WERI-Rb-1 (cell line): ENCODE data around the gene SPDYE1.
A peak's percentile ranks its signal among the peaks of the same experiment; 100 is the strongest.
"Not testable (repeated sequence)": the region's sequence is repeated elsewhere in the genome, so short reads cannot be mapped to it uniquely, and the experiment has no call there.

Source experiments
- DNase-seq: peaks from one replicate; pipeline ENCODE4 v3.0.0-alpha.2; 2020
- H3K27ac ChIP-seq: fragments of 250-450 bp; sonication (Bioruptor Pico); 2 replicates; pipeline ENCODE4 v1.5.1; 2020; ENCODE audit warnings: mild to moderate bottlenecking, moderate library complexity
- H3K27me3 ChIP-seq: fragments of 250-450 bp; sonication (Bioruptor Pico); 2 replicates; pipeline ENCODE4 v1.5.1; 2021; ENCODE audit warnings: mild to moderate bottlenecking, low read depth, moderate library complexity; ENCODE audit not compliant: insufficient read depth, severe bottlenecking
- H3K36me3 ChIP-seq: fragments of 250-450 bp; sonication (Bioruptor Pico); 2 replicates; pipeline ENCODE4 v1.5.1; 2020; ENCODE audit warnings: mild to moderate bottlenecking, moderate library complexity
- H3K4me3 ChIP-seq: 2 replicates; pipeline ENCODE4 v1.5.1; 2011; ENCODE audit warnings: low read depth, mild to moderate bottlenecking, control low read depth, low read length
- H3K9me3 ChIP-seq: fragments of 250-450 bp; sonication (Bioruptor Pico); 2 replicates; pipeline ENCODE4 v1.5.1; 2021; ENCODE audit warnings: mild to moderate bottlenecking, moderate library complexity; ENCODE audit not compliant: severe bottlenecking
- TF ChIP-seq, protein P1 (sequence below): IDR thresholded peaks from 2 replicates; pipeline ENCODE4 v1.5.1; 2011; ENCODE audit warnings: low read depth, mild to moderate bottlenecking, control low read depth, inconsistent platforms, low read length

Gene SPDYE1, protein sequence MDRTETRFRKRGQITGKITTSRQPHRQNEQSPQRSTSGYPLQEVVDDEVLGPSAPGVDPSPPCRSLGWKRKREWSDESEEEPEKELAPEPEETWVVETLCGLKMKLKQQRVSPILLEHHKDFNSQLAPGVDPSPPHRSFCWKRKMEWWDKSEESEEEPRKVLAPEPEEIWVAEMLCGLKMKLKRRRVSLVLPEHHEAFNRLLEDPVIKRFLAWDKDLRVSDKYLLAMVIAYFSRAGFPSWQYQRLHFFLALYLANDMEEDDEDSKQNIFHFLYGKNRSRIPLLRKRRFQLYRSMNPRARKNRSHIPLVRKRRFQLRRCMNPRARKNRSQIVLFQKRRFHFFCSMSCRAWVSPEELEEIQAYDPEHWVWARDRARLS

DNA sequence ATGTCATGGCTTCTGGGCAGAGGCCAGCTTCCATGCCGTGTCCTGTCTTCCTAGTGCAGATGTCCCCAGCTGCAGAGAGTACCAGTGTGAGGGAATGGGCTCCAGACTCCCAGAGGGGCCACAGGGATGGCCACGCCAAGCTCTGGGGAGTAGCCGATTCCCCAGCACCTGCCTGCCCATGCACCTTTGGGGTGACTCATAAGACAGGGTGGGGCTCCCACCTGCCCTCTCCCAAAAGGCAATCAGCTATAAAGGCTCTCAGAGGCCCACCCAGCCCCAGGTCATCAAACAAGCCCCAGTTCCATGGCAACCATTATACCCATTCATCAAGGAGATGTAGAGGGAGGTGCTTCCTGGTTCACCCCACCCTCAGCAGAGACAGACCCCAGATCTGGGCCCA is at the start of gene SPDYE1:
SPDYE1 (plus strand) TSS at position 366 of the 400 bp plus-strand sequence. CDS start 2,053 bp downstream, outside the sequence.
- not testable (repeated sequence) for H3K27me3 ChIP-seq, H3K4me3 ChIP-seq, H3K27ac ChIP-seq, DNase-seq, H3K9me3 ChIP-seq, H3K36me3 ChIP-seq

DNA sequence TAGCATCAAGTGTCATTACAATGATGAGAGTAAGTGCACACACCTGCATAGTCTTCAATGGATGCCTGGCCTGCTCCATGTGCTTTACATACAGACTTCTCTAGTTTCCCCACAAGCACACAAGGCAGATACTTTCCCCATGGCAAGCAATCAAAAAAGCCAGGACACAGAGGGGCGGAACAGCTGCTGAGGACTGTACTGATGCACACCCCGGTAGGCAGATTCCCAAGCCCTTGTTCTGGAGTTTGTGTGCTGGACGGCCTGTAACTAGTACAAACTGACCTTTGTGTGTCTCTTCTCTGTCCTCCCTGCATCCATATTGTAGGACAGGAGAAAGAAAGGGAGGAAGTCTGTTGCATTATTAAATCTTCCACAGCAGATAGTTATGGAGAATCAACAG is 45.7 kb upstream of the SPDYE1 start:
- no peak overlapping the region for H3K27ac ChIP-seq
- no peak for DNase-seq

DNA sequence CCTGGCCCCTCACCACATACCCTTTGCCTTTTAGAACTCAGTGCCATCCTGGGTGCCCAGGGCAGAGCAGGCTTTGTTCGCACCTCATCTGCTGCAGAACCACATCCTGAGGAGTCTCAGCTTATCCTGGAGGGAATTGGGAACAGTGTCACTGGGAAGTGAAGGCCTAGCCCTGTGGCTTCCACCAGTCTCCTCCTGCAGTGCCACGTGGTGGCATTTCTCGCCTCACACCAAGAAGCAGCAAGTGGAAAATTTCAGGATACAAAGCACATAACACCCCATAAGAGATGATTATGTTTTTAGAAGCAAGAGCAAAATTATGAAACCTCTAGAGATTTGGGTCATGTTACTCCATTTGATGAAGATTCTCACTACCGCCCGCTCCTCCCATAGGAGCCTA is 44.6 kb upstream of the SPDYE1 start:
- TF ChIP-seq, protein P1, sequence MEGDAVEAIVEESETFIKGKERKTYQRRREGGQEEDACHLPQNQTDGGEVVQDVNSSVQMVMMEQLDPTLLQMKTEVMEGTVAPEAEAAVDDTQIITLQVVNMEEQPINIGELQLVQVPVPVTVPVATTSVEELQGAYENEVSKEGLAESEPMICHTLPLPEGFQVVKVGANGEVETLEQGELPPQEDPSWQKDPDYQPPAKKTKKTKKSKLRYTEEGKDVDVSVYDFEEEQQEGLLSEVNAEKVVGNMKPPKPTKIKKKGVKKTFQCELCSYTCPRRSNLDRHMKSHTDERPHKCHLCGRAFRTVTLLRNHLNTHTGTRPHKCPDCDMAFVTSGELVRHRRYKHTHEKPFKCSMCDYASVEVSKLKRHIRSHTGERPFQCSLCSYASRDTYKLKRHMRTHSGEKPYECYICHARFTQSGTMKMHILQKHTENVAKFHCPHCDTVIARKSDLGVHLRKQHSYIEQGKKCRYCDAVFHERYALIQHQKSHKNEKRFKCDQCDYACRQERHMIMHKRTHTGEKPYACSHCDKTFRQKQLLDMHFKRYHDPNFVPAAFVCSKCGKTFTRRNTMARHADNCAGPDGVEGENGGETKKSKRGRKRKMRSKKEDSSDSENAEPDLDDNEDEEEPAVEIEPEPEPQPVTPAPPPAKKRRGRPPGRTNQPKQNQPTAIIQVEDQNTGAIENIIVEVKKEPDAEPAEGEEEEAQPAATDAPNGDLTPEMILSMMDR: no peak
- Histone ChIP-seq H3K4me3 (no peak overlapping the region), H3K27me3 (no peaks in the 10 kb centered on the region), H3K27ac (peak overlapping the region; percentile 78; the same call in 1 of the 2 replicates), H3K36me3 (peaks cover 4% of the 10 kb centered on the region), H3K9me3 (no peaks in the 10 kb centered on the region)
- DNase-seq: no peak

More for the DNA sequence above, 45.7 kb upstream of the SPDYE1 start:
- Histone ChIP-seq H3K4me3 (no peak overlapping the region), H3K27me3 (no peaks in the 10 kb centered on the region), H3K36me3 (peaks cover 8% of the 10 kb centered on the region), H3K9me3 (peaks cover 2% of the 10 kb centered on the region)
- TF ChIP-seq, protein P1: no peak

DNA sequence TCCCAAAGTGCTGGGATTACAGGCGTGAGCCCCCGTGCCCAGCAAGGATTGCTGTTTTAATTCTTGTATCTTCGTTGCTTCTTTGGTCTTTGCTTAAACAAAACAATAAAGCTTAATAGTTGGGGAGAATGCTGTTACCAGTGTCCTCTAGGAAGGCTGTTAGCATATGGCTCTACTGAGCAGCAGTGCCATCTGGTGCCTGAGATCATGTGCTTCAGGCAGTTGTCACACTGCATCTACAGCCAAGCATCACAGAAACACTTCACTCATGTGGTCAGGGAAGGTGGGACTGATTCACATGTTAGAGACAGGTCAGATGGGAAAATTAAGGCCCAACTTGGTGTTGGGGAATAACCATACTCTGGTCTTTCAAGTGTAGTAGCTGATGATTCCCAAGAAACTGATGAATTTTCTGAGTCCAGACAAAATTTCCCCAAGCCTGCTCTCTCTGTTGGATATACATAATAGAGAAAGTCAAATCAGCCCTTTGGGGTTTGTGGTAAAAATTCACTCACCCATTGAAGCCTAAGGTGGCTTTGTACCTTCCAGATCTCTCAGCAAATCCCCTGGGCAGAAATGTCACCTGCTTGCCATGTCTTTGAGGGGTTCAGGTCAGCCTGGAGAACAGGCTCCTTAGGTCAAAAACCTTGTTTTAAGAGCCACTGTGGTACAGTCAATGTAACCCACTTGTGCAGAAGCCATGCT is 43.0 kb upstream of the SPDYE1 start:
- TF ChIP-seq, protein P1: peak; percentile 83
- Histone ChIP-seq H3K27ac (peak overlapping the region; percentile 78), H3K36me3 (peaks cover 4% of the 10 kb centered on the region), H3K9me3 (no peaks in the 10 kb centered on the region), H3K4me3 (no peak overlapping the region), H3K27me3 (no peaks in the 10 kb centered on the region)
- DNase-seq: peak; percentile 75

DNA sequence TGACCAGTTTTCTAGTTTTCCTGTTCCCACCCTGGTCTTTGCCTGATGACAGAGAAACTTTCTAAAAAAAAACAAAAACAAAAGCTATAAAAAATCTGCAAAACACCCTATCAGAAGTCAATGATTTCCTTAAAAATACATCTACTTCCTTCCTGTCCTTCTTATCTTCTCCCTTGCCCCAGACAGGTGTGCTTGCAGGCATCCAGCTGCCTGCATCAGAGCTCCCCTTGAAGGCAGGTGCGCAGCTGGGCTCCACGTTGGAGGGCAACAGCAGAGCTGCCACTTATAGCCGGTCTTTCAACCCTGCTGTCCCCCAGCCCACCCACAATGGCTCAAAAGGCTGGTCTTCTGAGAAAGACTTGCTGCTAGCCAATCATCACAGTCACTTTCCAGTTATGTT is 41.7 kb upstream of the SPDYE1 start:
- TF ChIP-seq, protein P1: no peak
- Histone ChIP-seq H3K36me3 (peaks cover 9% of the 10 kb centered on the region), H3K9me3 (no peaks in the 10 kb centered on the region), H3K27me3 (no peaks in the 10 kb centered on the region), H3K4me3 (no peak overlapping the region), H3K27ac (no peak overlapping the region)
- no peak for DNase-seq

DNA sequence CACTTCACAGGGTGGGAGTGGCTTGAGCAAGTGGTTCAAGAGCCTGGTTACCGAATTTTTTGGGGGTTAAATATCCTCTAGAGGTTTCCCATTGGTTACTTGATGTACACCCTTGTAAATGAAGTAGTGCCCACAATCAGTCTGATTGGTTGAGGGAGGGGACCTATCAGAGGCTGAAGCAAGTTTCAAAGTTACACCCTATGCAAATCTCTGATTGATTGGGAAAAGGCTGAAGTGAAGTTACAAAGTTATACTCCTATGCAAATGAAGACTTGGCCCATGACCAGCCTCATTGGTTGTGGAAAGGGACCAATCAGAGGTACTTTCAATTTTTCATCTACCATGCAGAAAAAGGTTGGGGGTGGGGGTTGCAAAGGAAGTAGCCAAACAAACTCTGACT is 36.8 kb upstream of the SPDYE1 start:
- Histone ChIP-seq H3K9me3 (no peaks in the 10 kb centered on the region), H3K27me3 (no peaks in the 10 kb centered on the region), H3K4me3 (no peak overlapping the region), H3K36me3 (peaks cover 5% of the 10 kb centered on the region; the same call in 1 of the 2 replicates), H3K27ac (no peak overlapping the region)
- no peak for DNase-seq
- TF ChIP-seq, protein P1: no peak

DNA sequence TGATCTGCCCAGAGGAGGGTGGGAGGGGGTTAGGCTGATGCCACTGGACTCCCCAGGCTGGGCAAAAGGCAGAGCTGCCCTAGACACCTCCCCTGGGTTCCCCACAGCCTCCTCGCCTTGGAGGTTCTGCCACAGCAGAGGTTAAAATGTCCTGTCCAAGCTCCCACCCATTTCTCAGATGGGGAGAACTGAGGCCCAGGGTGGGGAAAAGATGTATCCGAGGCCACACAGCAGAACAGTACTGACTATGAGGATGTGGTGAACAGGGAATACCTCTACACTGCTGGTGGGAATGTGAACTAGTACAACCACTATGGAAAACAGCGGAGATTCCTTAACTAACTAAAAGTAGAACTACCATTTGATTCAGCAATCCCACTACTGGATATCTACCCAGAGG is 31.3 kb upstream of the SPDYE1 start:
- not testable (repeated sequence) for DNase-seq, H3K27me3 ChIP-seq, H3K36me3 ChIP-seq, H3K4me3 ChIP-seq, H3K9me3 ChIP-seq, H3K27ac ChIP-seq

DNA sequence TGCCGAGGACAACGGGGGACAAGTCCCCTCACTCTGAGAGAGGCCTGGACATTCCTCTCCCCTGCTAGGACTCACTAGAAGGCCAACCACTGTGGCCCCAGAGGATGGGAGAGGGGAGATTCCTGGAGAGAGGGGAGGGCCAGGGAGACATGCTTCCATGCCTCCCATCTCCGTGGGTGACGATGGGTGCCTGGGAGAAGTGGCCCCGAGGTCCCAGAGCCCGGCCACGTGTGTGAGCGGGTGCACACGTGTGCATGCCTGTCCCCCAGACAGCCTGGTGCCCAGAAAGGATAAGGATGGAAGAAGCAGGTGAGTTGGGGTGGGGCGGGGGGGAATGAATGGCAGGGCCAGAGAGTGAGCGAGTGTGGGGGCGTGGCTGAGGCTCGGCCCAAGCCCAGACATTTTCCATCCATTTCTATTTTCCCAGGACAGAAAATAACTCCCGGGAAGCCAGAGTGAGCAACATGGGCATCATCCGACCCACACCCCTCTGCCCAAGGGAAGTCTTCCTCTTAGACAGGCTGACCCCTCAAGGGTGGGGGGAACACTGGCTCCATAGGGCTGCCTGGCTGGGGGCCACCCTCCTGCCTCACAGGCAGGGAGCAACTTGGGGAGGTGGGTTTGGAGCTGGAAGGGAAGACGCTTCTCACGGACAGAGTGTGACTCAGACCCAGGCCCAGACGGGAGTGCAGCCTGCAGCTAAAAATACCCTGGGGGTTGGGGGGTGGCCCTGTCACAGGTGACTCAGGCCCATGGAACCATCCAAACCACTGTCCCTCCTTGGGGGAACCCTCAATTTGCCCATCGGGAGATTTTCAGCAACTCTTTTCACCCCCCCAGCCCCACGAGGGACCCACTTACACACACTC is 29.3 kb upstream of the SPDYE1 start:
- not testable (repeated sequence) for H3K27me3 ChIP-seq, H3K36me3 ChIP-seq, H3K4me3 ChIP-seq, H3K9me3 ChIP-seq, DNase-seq, H3K27ac ChIP-seq
